K562 (cell line): ENCODE measurements around the gene P3H4. TPM values are rescaled to one million over a fixed set of nuclear protein-coding genes. Genes with fewer than 3 reads are reported as not detected.

Experiments used
- ATAC-seq: fragments of 200-7000 bp; cut with Tn5 transposase; 3 replicates; pipeline ENCODE4 v1.9.1; 2020; ENCODE audit warnings: moderate library complexity
- BruUV-seq: library from RNA; stranded (reverse); fragments of 400-500 nt; replicated peaks from 2 replicates; lab custom pipeline; 2021; lab: Mats Ljungman, UMichigan
- CTCF ChIA-PET: fragments of 300-600 bp; formaldehyde crosslinking; extraction: SDS; loops from one replicate; lab custom pipeline; 2021; ENCODE audit warnings: low intra/inter-chr PET ratio; lab: Yijun Ruan, JAX
- POLR2A ChIA-PET: fragments of 300-600, 350-650 bp; sonication (Branson Sonifier 250); formaldehyde crosslinking; extraction: SDS; loops from one replicate; lab custom pipeline; 2021; ENCODE audit warnings: antibody characterized with exemption, inconsistent platforms; lab: Yijun Ruan, JAX
- DNase-seq, 4 experiments: peaks; one replicate each; pipeline versions ENCODE4 v3.0.0 to v3.0.0-alpha.2; 2011 to 2018; ENCODE audit warnings: low spot score in 3 of 4, mixed read lengths in 3 of 4; ENCODE audit errors: extremely low read depth in 1 of 4
- FAIRE-seq: peaks from 2 replicates; lab custom pipeline; 2011; peaks lifted over from hg19 to GRCh38; lab: Jason Lieb, UNC
- H2AFZ ChIP-seq: 2 replicates; pipeline ENCODE4 v1.6.0; 2011; ENCODE audit warnings: low read depth, low read length, control low read depth, inconsistent platforms
- H3K27ac ChIP-seq: fragments of 200-600 bp; 3 replicates; pipeline ENCODE4 v1.8.0; 2011; ENCODE audit warnings: low read depth, mild to moderate bottlenecking, control low read depth, inconsistent platforms, low read length, moderate library complexity, mixed read lengths; ENCODE audit errors: extremely low read depth
- H3K27me3 ChIP-seq, 2 experiments: fragments of 300-600 bp in 1 of 2; 2 replicates in 1 of 2; 3 replicates in 1 of 2; pipeline versions ENCODE4 v1.6.0 to v1.8.0; 2011; ENCODE audit warnings: inconsistent platforms in 2 of 2, low read length in 2 of 2, mild to moderate bottlenecking in 1 of 2, mixed read lengths in 1 of 2, moderate library complexity in 1 of 2; ENCODE audit not compliant: control insufficient read depth in 2 of 2, insufficient read depth in 2 of 2
- H3K36me3 ChIP-seq: fragments of 300-600 bp; 3 replicates; pipeline ENCODE4 v1.8.0; 2011; ENCODE audit warnings: mild to moderate bottlenecking, low read length, inconsistent platforms; ENCODE audit not compliant: control insufficient read depth, insufficient read depth
- H3K4me1 ChIP-seq, 2 experiments: fragments of 200-600 bp in 1 of 2; replicated peaks in 1 of 2; 2 replicates in 1 of 2; 3 replicates in 1 of 2; pipeline versions ENCODE4 v1.5.1 to v1.8.0; 2011; ENCODE audit warnings: inconsistent platforms in 2 of 2, low read length in 2 of 2, mild to moderate bottlenecking in 1 of 2, mixed read lengths in 1 of 2, moderate library complexity in 1 of 2; ENCODE audit not compliant: control insufficient read depth in 2 of 2, insufficient read depth in 2 of 2
- H3K4me2 ChIP-seq: 2 replicates; pipeline ENCODE4 v1.6.1; 2011; ENCODE audit warnings: low read length, control low read depth, inconsistent platforms, mixed read lengths; ENCODE audit not compliant: insufficient read depth
- H3K4me3 ChIP-seq: fragments of 200-600 bp; sonication (generic), shearing (Covaris generic); 2 replicates; pipeline ENCODE4 v1.5.1; 2016; ENCODE audit warnings: control low read depth, inconsistent platforms
- H3K79me2 ChIP-seq: fragments of 200-600 bp; 3 replicates; pipeline ENCODE4 v1.8.0; 2011; ENCODE audit warnings: low read length, inconsistent platforms; ENCODE audit not compliant: control insufficient read depth, insufficient read depth
- H3K9ac ChIP-seq, 2 experiments: 2 replicates each; pipeline versions ENCODE4 v1.6.0 to v1.6.1; 2011; ENCODE audit warnings: low read depth in 2 of 2, low read length in 2 of 2, control low read depth in 1 of 2, inconsistent platforms in 1 of 2, mild to moderate bottlenecking in 1 of 2, mixed read lengths in 1 of 2; ENCODE audit not compliant: insufficient read depth in 1 of 2
- H3K9me1 ChIP-seq: one replicate; pipeline ENCODE4 v1.6.0; 2011; ENCODE audit warnings: inconsistent platforms, mild to moderate bottlenecking, low read length, moderate library complexity; ENCODE audit not compliant: control insufficient read depth, insufficient read depth
- H3K9me3 ChIP-seq: replicated peaks from 2 replicates; pipeline ENCODE4 v1.5.1; 2011; ENCODE audit warnings: low read depth, low read length, inconsistent platforms; ENCODE audit not compliant: control insufficient read depth, insufficient read depth
- H4K20me1 ChIP-seq: replicated peaks from 2 replicates; pipeline ENCODE4 v1.6.1; 2011; ENCODE audit warnings: low read length, inconsistent platforms, mixed read lengths; ENCODE audit not compliant: control insufficient read depth, insufficient read depth
- ARNT ChIP-seq, 2 experiments: fragments of 450-650 bp; IDR thresholded peaks; 2 replicates each; pipeline ENCODE4 v1.6.1; 2016; ENCODE audit warnings: mild to moderate bottlenecking in 1 of 2
- C11orf30 ChIP-seq: fragments of 450-650 bp; IDR thresholded peaks from 2 replicates; pipeline ENCODE4 v1.6.1; 2016; ENCODE audit warnings: low read depth, mild to moderate bottlenecking
- EGR1 ChIP-seq: fragments of 450-650 bp; conservative IDR thresholded peaks from 2 replicates; pipeline ENCODE4 v1.6.1; 2017; ENCODE audit warnings: mild to moderate bottlenecking
- MAFK ChIP-seq: IDR thresholded peaks from 2 replicates; pipeline ENCODE4 v1.6.1; 2011; ENCODE audit warnings: low read length, improper control_type of control experiment
- MTF1 ChIP-seq: fragments of 250-450 bp; sonication (Bioruptor Pico); IDR thresholded peaks from 2 replicates; pipeline ENCODE4 v1.9.0; 2021; ENCODE audit warnings: moderate library complexity, mild to moderate bottlenecking, inconsistent platforms, borderline replicate concordance
- NR2C1 ChIP-seq, 2 experiments: fragments of 450-650 bp; IDR thresholded peaks; 2 replicates each; pipeline ENCODE4 v1.6.1; 2017; ENCODE audit warnings: mild to moderate bottlenecking in 2 of 2, antibody characterized with exemption in 1 of 2, inconsistent platforms in 1 of 2, missing compliant biosample characterization in 1 of 2, missing genetic modification characterization in 1 of 2
- SMAD4 ChIP-seq: fragments of 250-450 bp; sonication (Bioruptor Pico); conservative IDR thresholded peaks from 2 replicates; pipeline ENCODE4 v1.8.0; 2021; ENCODE audit warnings: inconsistent platforms, mild to moderate bottlenecking, moderate library complexity
- ZNF121 ChIP-seq: sonication (generic); formaldehyde crosslinking; conservative IDR thresholded peaks from 2 replicates; pipeline ENCODE4 v1.8.0; 2022; ENCODE audit warnings: missing genetic modification reagents
- WGBS: fragments of 100-300 bp; shearing (Covaris generic); methylation state at CpG from one replicate; pipeline ENCODE4 v1.1.6; 2016; ENCODE audit warnings: low coverage, mixed read lengths; ENCODE audit not compliant: insufficient coverage; ENCODE audit errors: missing lambda C conversion rate; 5-methylcytosine and 5-hydroxymethylcytosine counted together
- in situ Hi-C: fragments of 300-500 bp; cut with MboI; formaldehyde crosslinking; loops from 4 replicates; pipeline ENCODE4 v1.15.0; 2018; ENCODE audit warnings: inconsistent platforms, mixed read lengths
- intact Hi-C: fragments of 100-400 bp; cut with micrococcal nuclease; formaldehyde crosslinking; loops from 2 replicates; pipeline ENCODE4 v1.14.2; 2022
- polyA plus RNA-seq, 8 experiments: library from polyadenylated mRNA; depleted of rRNA in 4 of 8; stranded (reverse) in 5 of 8; unstranded in 3 of 8; fragments of >200 nt; fragmentation: Nextera tagmentation in 2 of 8; fragmentation: Illumina TruSeq in 1 of 8; extraction: Ambion mirVana in 2 of 8; extraction: Trizol in 1 of 8; gene quantifications; 2 replicates each; pipeline versions ENCODE4 v1.2.1 to v1.2.3, GENCODE V29; 2011 to 2014; ENCODE audit warnings: inconsistent platforms in 1 of 8, missing spikeins in 1 of 8
- total RNA-seq, 7 experiments: library from RNA; depleted of rRNA in 6 of 7; stranded (reverse); fragments of >200 nt in 6 of 7; fragmentation: Illumina TruSeq in 2 of 7; extraction: Trizol in 2 of 7; gene quantifications; 2 replicates each; pipeline versions ENCODE4 v1.2.1 to v1.2.3, GENCODE V29; 2011 to 2021; ENCODE audit warnings: low replicate concordance in 1 of 7
- TF ChIP-seq, protein P1 (sequence below): sonication (generic); formaldehyde crosslinking; IDR thresholded peaks from 2 replicates; pipeline ENCODE4 v1.8.1; 2022; ENCODE audit warnings: missing genetic modification reagents
- TF ChIP-seq, protein P2 (sequence below), 2 experiments: IDR thresholded peaks; 2 replicates each; pipeline ENCODE4 v1.6.1; 2012; ENCODE audit warnings: improper control_type of control experiment in 2 of 2, low read depth in 2 of 2, low read length in 2 of 2, borderline replicate concordance in 1 of 2
- TF ChIP-seq, protein P3 (sequence below): fragments of 450-650 bp; IDR thresholded peaks from one replicate; pipeline ENCODE4 v1.6.1; 2018; ENCODE audit warnings: mild to moderate bottlenecking, moderate library complexity; ENCODE audit not compliant: partially characterized antibody
- TF ChIP-seq, protein P4 (sequence below): fragments of 250-450 bp; sonication (Bioruptor Pico); IDR thresholded peaks from 2 replicates; pipeline ENCODE4 v1.5.0; 2021; ENCODE audit warnings: mild to moderate bottlenecking, borderline replicate concordance

P3H4 gene
- total and polyA plus RNA-seq, 9 of the 15 experiments (the other 6 are each of a cell fraction or from before 2014, with no cell fraction given), result 0.10 to 3.7 (median 1.0) TPM

DNA sequence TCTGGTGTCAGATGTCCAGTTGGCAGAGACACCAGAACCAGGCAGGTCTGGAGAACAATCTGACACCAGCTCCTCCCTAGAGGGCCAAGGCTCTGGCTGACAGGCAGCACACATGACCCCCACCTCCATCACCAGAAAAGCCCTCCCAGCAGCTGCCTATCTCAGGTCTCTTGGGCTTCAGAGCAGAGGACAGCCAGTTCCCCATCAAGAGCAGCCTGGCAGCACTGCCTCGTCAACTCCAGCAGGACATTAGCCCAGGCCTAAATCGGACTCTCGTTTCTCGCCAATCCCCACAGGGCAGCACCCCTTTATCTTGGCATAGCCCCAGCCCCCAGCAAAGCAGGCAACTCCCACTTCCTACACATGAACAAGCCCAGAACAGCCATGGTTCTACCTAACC, 29.6 kb downstream of the P3H4 start (continued):
- no peak for TF ChIP-seq NR2C1 (IDR thresholded peaks at IDR 0.05)
- no peak for TF ChIP-seq NR2C1 (tag; IDR thresholded peaks at IDR 0.05)

DNA sequence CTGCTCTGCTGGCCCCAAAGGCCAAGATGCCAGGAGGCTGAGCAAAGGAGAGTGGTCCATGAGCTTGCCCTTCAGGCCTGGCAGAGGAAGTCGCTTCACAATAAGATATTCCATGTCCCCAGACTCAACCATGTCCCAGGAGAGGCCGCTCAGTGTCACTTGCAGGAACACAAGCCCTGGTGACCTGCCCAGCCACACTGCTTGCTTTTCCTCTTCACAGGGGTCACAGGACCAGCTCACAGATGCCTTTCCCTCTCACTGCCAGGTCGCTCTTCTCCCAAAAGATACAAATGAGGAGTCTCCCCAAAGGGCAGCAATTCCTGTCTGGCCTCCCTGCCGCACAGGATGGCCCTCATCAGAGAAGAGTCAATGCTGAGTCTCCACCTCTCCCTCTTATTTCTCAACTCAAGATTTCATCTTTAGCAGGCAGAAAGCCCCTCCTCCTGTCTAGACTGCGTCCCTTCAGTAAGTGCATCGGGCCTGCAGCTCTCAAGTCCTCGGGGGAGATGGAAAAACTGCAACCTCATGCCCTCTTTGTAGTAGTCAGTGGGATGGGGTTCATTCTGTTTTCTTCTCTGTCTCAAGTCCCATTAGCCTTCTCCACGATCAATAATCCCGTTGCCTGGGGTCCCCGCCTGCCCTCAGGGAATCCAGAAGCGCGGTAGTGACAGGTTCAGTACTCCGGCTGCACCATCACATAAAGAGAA, 30.2 kb downstream of the P3H4 start:
- 53% methylated on average over 13 of the region's 13 CpGs for WGBS
- H3K79me2 ChIP-seq, result peaks cover 80% of the 10 kb centered on the region
- CTCF ChIA-PET, result no interaction called here
- TF ChIP-seq, protein P1, sequence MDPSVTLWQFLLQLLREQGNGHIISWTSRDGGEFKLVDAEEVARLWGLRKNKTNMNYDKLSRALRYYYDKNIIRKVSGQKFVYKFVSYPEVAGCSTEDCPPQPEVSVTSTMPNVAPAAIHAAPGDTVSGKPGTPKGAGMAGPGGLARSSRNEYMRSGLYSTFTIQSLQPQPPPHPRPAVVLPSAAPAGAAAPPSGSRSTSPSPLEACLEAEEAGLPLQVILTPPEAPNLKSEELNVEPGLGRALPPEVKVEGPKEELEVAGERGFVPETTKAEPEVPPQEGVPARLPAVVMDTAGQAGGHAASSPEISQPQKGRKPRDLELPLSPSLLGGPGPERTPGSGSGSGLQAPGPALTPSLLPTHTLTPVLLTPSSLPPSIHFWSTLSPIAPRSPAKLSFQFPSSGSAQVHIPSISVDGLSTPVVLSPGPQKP (CRISPR knock-in tag), result no peak
- TF ChIP-seq SMAD4, result peak; percentile 52
- no peak for TF ChIP-seq ZNF121 (CRISPR knock-in tag)
- TF ChIP-seq, protein P2, sequence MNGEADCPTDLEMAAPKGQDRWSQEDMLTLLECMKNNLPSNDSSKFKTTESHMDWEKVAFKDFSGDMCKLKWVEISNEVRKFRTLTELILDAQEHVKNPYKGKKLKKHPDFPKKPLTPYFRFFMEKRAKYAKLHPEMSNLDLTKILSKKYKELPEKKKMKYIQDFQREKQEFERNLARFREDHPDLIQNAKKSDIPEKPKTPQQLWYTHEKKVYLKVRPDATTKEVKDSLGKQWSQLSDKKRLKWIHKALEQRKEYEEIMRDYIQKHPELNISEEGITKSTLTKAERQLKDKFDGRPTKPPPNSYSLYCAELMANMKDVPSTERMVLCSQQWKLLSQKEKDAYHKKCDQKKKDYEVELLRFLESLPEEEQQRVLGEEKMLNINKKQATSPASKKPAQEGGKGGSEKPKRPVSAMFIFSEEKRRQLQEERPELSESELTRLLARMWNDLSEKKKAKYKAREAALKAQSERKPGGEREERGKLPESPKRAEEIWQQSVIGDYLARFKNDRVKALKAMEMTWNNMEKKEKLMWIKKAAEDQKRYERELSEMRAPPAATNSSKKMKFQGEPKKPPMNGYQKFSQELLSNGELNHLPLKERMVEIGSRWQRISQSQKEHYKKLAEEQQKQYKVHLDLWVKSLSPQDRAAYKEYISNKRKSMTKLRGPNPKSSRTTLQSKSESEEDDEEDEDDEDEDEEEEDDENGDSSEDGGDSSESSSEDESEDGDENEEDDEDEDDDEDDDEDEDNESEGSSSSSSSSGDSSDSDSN (IDR thresholded peaks at IDR 0.05; ENCODE audit: borderline replicate concordance in 1 of 2, low read depth in 2 of 2, low read length in 2 of 2), result no peak
- no peak for TF ChIP-seq ARNT (IDR thresholded peaks at IDR 0.05)
- 0 out of 2 replicates have a peak, but pooled peaks have one; percentile 36 for TF ChIP-seq MAFK
- peak; percentile 70 for TF ChIP-seq C11orf30
- no peak for TF ChIP-seq EGR1
- TF ChIP-seq, protein P3, sequence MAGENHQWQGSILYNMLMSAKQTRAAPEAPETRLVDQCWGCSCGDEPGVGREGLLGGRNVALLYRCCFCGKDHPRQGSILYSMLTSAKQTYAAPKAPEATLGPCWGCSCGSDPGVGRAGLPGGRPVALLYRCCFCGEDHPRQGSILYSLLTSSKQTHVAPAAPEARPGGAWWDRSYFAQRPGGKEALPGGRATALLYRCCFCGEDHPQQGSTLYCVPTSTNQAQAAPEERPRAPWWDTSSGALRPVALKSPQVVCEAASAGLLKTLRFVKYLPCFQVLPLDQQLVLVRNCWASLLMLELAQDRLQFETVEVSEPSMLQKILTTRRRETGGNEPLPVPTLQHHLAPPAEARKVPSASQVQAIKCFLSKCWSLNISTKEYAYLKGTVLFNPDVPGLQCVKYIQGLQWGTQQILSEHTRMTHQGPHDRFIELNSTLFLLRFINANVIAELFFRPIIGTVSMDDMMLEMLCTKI, result no peak
- TF ChIP-seq, protein P4, sequence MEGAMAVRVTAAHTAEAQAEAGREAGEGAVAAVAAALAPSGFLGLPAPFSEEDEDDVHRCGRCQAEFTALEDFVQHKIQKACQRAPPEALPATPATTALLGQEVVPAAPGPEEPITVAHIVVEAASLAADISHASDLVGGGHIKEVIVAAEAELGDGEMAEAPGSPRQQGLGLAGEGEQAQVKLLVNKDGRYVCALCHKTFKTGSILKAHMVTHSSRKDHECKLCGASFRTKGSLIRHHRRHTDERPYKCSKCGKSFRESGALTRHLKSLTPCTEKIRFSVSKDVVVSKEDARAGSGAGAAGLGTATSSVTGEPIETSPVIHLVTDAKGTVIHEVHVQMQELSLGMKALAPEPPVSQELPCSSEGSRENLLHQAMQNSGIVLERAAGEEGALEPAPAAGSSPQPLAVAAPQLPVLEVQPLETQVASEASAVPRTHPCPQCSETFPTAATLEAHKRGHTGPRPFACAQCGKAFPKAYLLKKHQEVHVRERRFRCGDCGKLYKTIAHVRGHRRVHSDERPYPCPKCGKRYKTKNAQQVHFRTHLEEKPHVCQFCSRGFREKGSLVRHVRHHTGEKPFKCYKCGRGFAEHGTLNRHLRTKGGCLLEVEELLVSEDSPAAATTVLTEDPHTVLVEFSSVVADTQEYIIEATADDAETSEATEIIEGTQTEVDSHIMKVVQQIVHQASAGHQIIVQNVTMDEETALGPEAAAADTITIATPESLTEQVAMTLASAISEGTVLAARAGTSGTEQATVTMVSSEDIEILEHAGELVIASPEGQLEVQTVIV (CRISPR knock-in tag), result no peak
- no peak for TF ChIP-seq MTF1 (CRISPR knock-in tag)

More for the DNA sequence above, 30.2 kb downstream of the P3H4 start:
- POLR2A ChIA-PET, result interaction anchor here (0.6 to 1.8 kb wide), 7 partner anchors 11 to 1334 kb away, joined by 3 to 5 read pairs (median 5); partner anchors contain the start of gene KLHL11
- ATAC-seq, result 0 out of 3 replicates have a peak, but pooled peaks have one; percentile 1
- in situ Hi-C loops, result no loop called here
- peak overlapping the region; percentile 22 to 88; a peak in 3 of 4 replicates for H3K9ac ChIP-seq
- peak overlapping the region; percentile 42; the same call in 2 of the 3 replicates for H3K27ac ChIP-seq
- no peak overlapping the region for H2AFZ ChIP-seq
- no TSS peak for BruUV-seq
- DNase-seq, result peak in 3 of 4 experiments; percentile 2 to 63 (median 38)
- peaks cover 28% of the 10 kb centered on the region; the same call in 1 of the 3 replicates for H3K36me3 ChIP-seq
- H3K4me1 ChIP-seq, result peaks cover 27 to 47% of the 10 kb centered on the region in 2 experiments
- H3K27me3 ChIP-seq, result no peaks in the 10 kb centered on the region
- H3K9me1 ChIP-seq, result peaks cover 7% of the 10 kb centered on the region
- peak; percentile 58 for FAIRE-seq
- intact Hi-C loops, result no loop called here
- H3K9me3 ChIP-seq, result no peaks in the 10 kb centered on the region
- H4K20me1 ChIP-seq, result peaks cover 9% of the 10 kb centered on the region
- peak overlapping the region; percentile 52 for H3K4me2 ChIP-seq
- no peak overlapping the region for H3K4me3 ChIP-seq
